K562 (cell line): ENCODE data around the gene CCDC69. TPM values are rescaled to one million over a fixed set of nuclear protein-coding genes. Genes with fewer than 3 reads are reported as not detected.

Experiments used
- CBX1 ChIP-seq: sonication (generic); IDR thresholded peaks from 2 replicates; pipeline ENCODE4 v1.6.1; 2016; ENCODE audit warnings: antibody characterized with exemption, low read depth, mild to moderate bottlenecking
- E2F5 ChIP-seq: sonication (generic); formaldehyde crosslinking; IDR thresholded peaks from 2 replicates; pipeline ENCODE4 v1.8.0; 2022; ENCODE audit warnings: mild to moderate bottlenecking, missing genetic modification reagents
- E2F8 ChIP-seq: fragments of 450-650 bp; IDR thresholded peaks from 2 replicates; pipeline ENCODE4 v1.7.1; 2018; ENCODE audit warnings: mild to moderate bottlenecking, low read depth; ENCODE audit not compliant: partially characterized antibody
- ESRRA ChIP-seq: fragments of 450-650 bp; IDR thresholded peaks from 2 replicates; pipeline ENCODE4 v1.6.1; 2014; ENCODE audit warnings: low read depth, mild to moderate bottlenecking, moderate library complexity, borderline replicate concordance
- ETV1 ChIP-seq: fragments of 450-650 bp; conservative IDR thresholded peaks from 2 replicates; pipeline ENCODE4 v1.6.1; 2016; ENCODE audit warnings: missing genetic modification characterization, control low read depth, low read depth, missing compliant biosample characterization
- HCFC1 ChIP-seq: IDR thresholded peaks from 2 replicates; pipeline ENCODE4 v1.6.1; 2012; ENCODE audit warnings: low read depth, low read length, improper control_type of control experiment
- IRF1 ChIP-seq: sonication (generic); formaldehyde crosslinking; IDR thresholded peaks from 2 replicates; pipeline ENCODE4 v1.8.0; 2022; ENCODE audit warnings: missing genetic modification reagents, mild to moderate bottlenecking, borderline replicate concordance
- IRF2 ChIP-seq: sonication (generic); formaldehyde crosslinking; IDR thresholded peaks from 2 replicates; pipeline ENCODE4 v1.8.1; 2022; ENCODE audit warnings: mild to moderate bottlenecking, missing genetic modification reagents
- KLF13 ChIP-seq: fragments of 450-650 bp; IDR thresholded peaks from 2 replicates; pipeline ENCODE4 v1.6.1; 2016; ENCODE audit warnings: missing genetic modification characterization, low read depth, mild to moderate bottlenecking, missing compliant biosample characterization, moderate library complexity, borderline replicate concordance
- LEF1 ChIP-seq: fragments of 450-650 bp; IDR thresholded peaks from 2 replicates; pipeline ENCODE4 v1.6.1; 2016; ENCODE audit warnings: mild to moderate bottlenecking
- MLLT1 ChIP-seq, 2 experiments: fragments of 450-650 bp; IDR thresholded peaks; 2 replicates each; pipeline ENCODE4 v1.6.1; 2016
- RCOR1 ChIP-seq, 2 experiments: IDR thresholded peaks; 2 replicates each; pipeline ENCODE4 v1.6.1; 2012; ENCODE audit warnings: low read depth in 2 of 2, low read length in 2 of 2, borderline replicate concordance in 1 of 2, improper control_type of control experiment in 1 of 2
- RUNX1 ChIP-seq: sonication (generic); IDR thresholded peaks from 2 replicates; pipeline ENCODE4 v1.6.1; 2016; ENCODE audit warnings: antibody characterized with exemption, low read depth
- SMAD4 ChIP-seq: fragments of 250-450 bp; sonication (Bioruptor Pico); conservative IDR thresholded peaks from 2 replicates; pipeline ENCODE4 v1.8.0; 2021; ENCODE audit warnings: inconsistent platforms, mild to moderate bottlenecking, moderate library complexity
- SMARCA4 ChIP-seq: fragments of 450-650 bp; IDR thresholded peaks from 2 replicates; pipeline ENCODE4 v1.6.1; 2016
- TBP ChIP-seq: optimal IDR thresholded peaks from 2 replicates; pipeline ENCODE3; 2011; ENCODE audit warnings: low read depth, low read length, improper control_type of control experiment
- YY1 ChIP-seq, 3 experiments: IDR thresholded peaks; 2 replicates each; pipeline ENCODE4 v1.6.1; 2011; ENCODE audit warnings: low read length in 2 of 3, mild to moderate bottlenecking in 2 of 3, moderate library complexity in 2 of 3, borderline replicate concordance in 1 of 3, control low read depth in 1 of 3, low read depth in 1 of 3; ENCODE audit not compliant: insufficient read depth in 3 of 3, insufficient replicate concordance in 2 of 3, control insufficient read depth in 1 of 3, insufficient read length in 1 of 3; ENCODE audit errors: extremely low read depth in 1 of 3
- ZNF197 ChIP-seq: fragments of 200-800 bp; sonication (Bioruptor generic); IDR thresholded peaks from 2 replicates; pipeline ENCODE4 v1.6.1; 2016; ENCODE audit warnings: low read depth, missing genetic modification characterization, missing compliant biosample characterization
- ZNF239 ChIP-seq: fragments of 250-450 bp; sonication (Bioruptor Pico); IDR thresholded peaks from 2 replicates; pipeline ENCODE4 v1.4.0; 2020; ENCODE audit warnings: mild to moderate bottlenecking
- ZNF436 ChIP-seq: fragments of 250-450, 450-650 bp; sonication (Bioruptor Pico); formaldehyde crosslinking; IDR thresholded peaks from 2 replicates; pipeline ENCODE4 v1.7.0; 2020; ENCODE audit warnings: mild to moderate bottlenecking
- ZNF79 ChIP-seq: fragments of 250-450 bp; sonication (Bioruptor Pico); IDR thresholded peaks from 2 replicates; pipeline ENCODE4 v1.4.0; 2020; ENCODE audit warnings: low read depth, mild to moderate bottlenecking, moderate library complexity
- polyA plus RNA-seq, 8 experiments: library from polyadenylated mRNA; depleted of rRNA in 4 of 8; stranded (reverse) in 5 of 8; unstranded in 3 of 8; fragments of >200 nt; fragmentation: Nextera tagmentation in 2 of 8; fragmentation: Illumina TruSeq in 1 of 8; extraction: Ambion mirVana in 2 of 8; extraction: Trizol in 1 of 8; gene quantifications; 2 replicates each; pipeline versions ENCODE4 v1.2.1 to v1.2.3, GENCODE V29; 2011 to 2014; ENCODE audit warnings: inconsistent platforms in 1 of 8, missing spikeins in 1 of 8
- total RNA-seq, 7 experiments: library from RNA; depleted of rRNA in 6 of 7; stranded (reverse); fragments of >200 nt in 6 of 7; fragmentation: Illumina TruSeq in 2 of 7; extraction: Trizol in 2 of 7; gene quantifications; 2 replicates each; pipeline versions ENCODE4 v1.2.1 to v1.2.3, GENCODE V29; 2011 to 2021; ENCODE audit warnings: low replicate concordance in 1 of 7

The CCDC69 gene
- total and polyA plus RNA-seq, 9 of the 15 experiments (the other 6 are each of a cell fraction or from before 2014, with no cell fraction given), result 0.65 to 12.2 (median 7.6) TPM

- TF ChIP-seq IRF1 (CRISPR knock-in tag) (no peak), CBX1 (no peak), HCFC1 (peak; percentile 25; the same call in 1 of the 2 replicates), RCOR1 (IDR thresholded peaks at IDR 0.05; ENCODE audit: borderline replicate concordance in 1 of 2, low read depth in 2 of 2, low read length in 2 of 2) (peak in 1 of 2 experiments; percentile 78; a peak in 2 of 4 replicates), E2F5 (CRISPR knock-in tag) (no peak), E2F8 (peak; percentile 69), ZNF239 (no peak), MLLT1 (IDR thresholded peaks at IDR 0.05) (no peak), ZNF79 (CRISPR knock-in tag) (no peak), ZNF436 (CRISPR knock-in tag) (no peak), ZNF197 (CRISPR knock-in tag) (0 out of 2 replicates have a peak, but pooled peaks have one; percentile 44), YY1 (IDR thresholded peaks at IDR 0.05; ENCODE audit: borderline replicate concordance in 1 of 3, control insufficient read depth in 1 of 3, extremely low read depth in 1 of 3, insufficient read depth in 3 of 3, insufficient read length in 1 of 3, insufficient replicate concordance in 2 of 3, low read depth in 1 of 3, low read length in 2 of 3) (no peak), IRF2 (no peak), ESRRA (peak; percentile 51; the same call in 1 of the 2 replicates), KLF13 (tag) (no peak), LEF1 (peak; percentile 70), TBP (peak; percentile 58), RUNX1 (no peak), SMAD4 (peak; percentile 54; the same call in 1 of the 2 replicates), SMARCA4 (peak; percentile 25; the same call in 1 of the 2 replicates), ETV1 (tag) (peak; percentile 72)
Observed at GRCh38 chr5:151213803-151214613, 9.9 kb downstream of the CCDC69 start (continued).
